GM12891 (cell line): Measurements from ENCODE around the gene VSTM2B.
"Not testable (repeated sequence)": the region's sequence is repeated elsewhere in the genome, so short reads cannot be mapped to it uniquely, and the experiment has no call there.

Experiments
- DNase-seq: peaks from one replicate; pipeline ENCODE4 v3.0.0; 2011; ENCODE audit warnings: low spot score; ENCODE audit not compliant: insufficient read length
- FAIRE-seq: peaks from 2 replicates; lab custom pipeline; 2011; peaks lifted over from hg19 to GRCh38; lab: Jason Lieb, UNC
- PAX5 ChIP-seq: IDR thresholded peaks from 2 replicates; pipeline ENCODE4 v1.6.1; 2011; ENCODE audit warnings: low read length, moderate library complexity, mild to moderate bottlenecking; ENCODE audit not compliant: insufficient read depth, severe bottlenecking
- POLR2A ChIP-seq: IDR thresholded peaks from 2 replicates; pipeline ENCODE4 v1.6.1; 2011; ENCODE audit warnings: low read depth, low read length, control low read depth
- POLR2AphosphoS5 ChIP-seq: IDR thresholded peaks from 2 replicates; pipeline ENCODE4 v1.6.1; 2011; ENCODE audit warnings: low read depth, low read length, control low read depth
- POU2F2 ChIP-seq: IDR thresholded peaks from 2 replicates; pipeline ENCODE4 v1.6.1; 2011; ENCODE audit warnings: low read depth, mild to moderate bottlenecking, control low read depth, low read length, moderate library complexity
- SPI1 ChIP-seq: IDR thresholded peaks from 2 replicates; pipeline ENCODE4 v1.6.1; 2011; ENCODE audit warnings: low read depth, low read length, control low read depth
- TAF1 ChIP-seq: IDR thresholded peaks from 2 replicates; pipeline ENCODE4 v1.6.1; 2011; ENCODE audit warnings: low read depth, low read length, control low read depth

Gene VSTM2B

GRCh38 chr19:29484876-29485275 is 40.9 kb upstream of the VSTM2B start:
- no peak for DNase-seq
- TF ChIP-seq POLR2A (no peak), SPI1 (no peak), PAX5 (no peak), POLR2AphosphoS5 (no peak), POU2F2 (no peak), TAF1 (no peak)
- FAIRE-seq: no peak

GRCh38 chr19:29485293-29485692 is 40.5 kb upstream of the VSTM2B start:
- TF ChIP-seq PAX5 (no peak), POLR2A (no peak), TAF1 (no peak), POLR2AphosphoS5 (no peak), POU2F2 (no peak), SPI1 (no peak)
- FAIRE-seq (no peak), DNase-seq (no peak)

GRCh38 chr19:29486961-29487360 is 38.8 kb upstream of the VSTM2B start:
- not testable (repeated sequence) for DNase-seq, FAIRE-seq

- DNase-seq (no peak), FAIRE-seq (no peak)
- TF ChIP-seq POLR2AphosphoS5 (no peak), POLR2A (no peak), SPI1 (no peak), POU2F2 (no peak), PAX5 (no peak), TAF1 (no peak)
Measured at GRCh38 chr19:29487432-29487831, 38.4 kb upstream of the VSTM2B start.

GRCh38 chr19:29488316-29488715 is 37.5 kb upstream of the VSTM2B start:
- DNase-seq: no peak
- no peak for FAIRE-seq
- TF ChIP-seq PAX5 (no peak), POLR2A (no peak), POU2F2 (no peak), TAF1 (no peak), SPI1 (no peak), POLR2AphosphoS5 (no peak)

- FAIRE-seq: no peak
- TF ChIP-seq POLR2A: no peak
- no peak for TF ChIP-seq PAX5
- no peak for TF ChIP-seq POU2F2
- no peak for TF ChIP-seq SPI1
- TF ChIP-seq TAF1: no peak
- TF ChIP-seq POLR2AphosphoS5: no peak
- no peak for DNase-seq
Measured at GRCh38 chr19:29489172-29489951, 36.4 kb upstream of the VSTM2B start.

GRCh38 chr19:29491491-29491890 is 34.3 kb upstream of the VSTM2B start:
- FAIRE-seq (no peak), DNase-seq (no peak)
- TF ChIP-seq SPI1 (no peak), POLR2AphosphoS5 (no peak), POLR2A (no peak), POU2F2 (no peak), PAX5 (no peak), TAF1 (no peak)

- DNase-seq: no peak
- FAIRE-seq: no peak
- TF ChIP-seq POU2F2: no peak
- TF ChIP-seq TAF1: no peak
- no peak for TF ChIP-seq POLR2A
- TF ChIP-seq POLR2AphosphoS5: no peak
- TF ChIP-seq PAX5: no peak
- TF ChIP-seq SPI1: no peak
Measured at GRCh38 chr19:29491995-29492577, 33.7 kb upstream of the VSTM2B start.

GRCh38 chr19:29492769-29493168 is 33.0 kb upstream of the VSTM2B start:
- no peak for FAIRE-seq
- DNase-seq: no peak
- TF ChIP-seq POLR2AphosphoS5 (no peak), PAX5 (no peak), TAF1 (no peak), POLR2A (no peak), SPI1 (no peak), POU2F2 (no peak)

GRCh38 chr19:29495091-29495490 is 30.7 kb upstream of the VSTM2B start:
- no peak for FAIRE-seq
- DNase-seq: no peak
- TF ChIP-seq POLR2AphosphoS5 (no peak), PAX5 (no peak)
